HCT116 (cell line): ENCODE results near the gene DDX39A. TPM values are rescaled to one million over a fixed set of nuclear protein-coding genes. Genes with fewer than 3 reads are reported as not detected.

Experiments used
- ATAC-seq: fragments of 200-7000 bp; cut with Tn5 transposase; 2 replicates; pipeline ENCODE4 v1.9.1; 2020; ENCODE audit warnings: mild to moderate bottlenecking, moderate library complexity
- BruUV-seq: library from RNA; stranded (reverse); fragments of 400-500 nt; replicated peaks from 2 replicates; lab custom pipeline; 2021; lab: Mats Ljungman, UMichigan
- CTCF ChIA-PET: fragments of 300-600 bp; sonication (Branson Sonifier 250); formaldehyde crosslinking; loops from one replicate; lab custom pipeline; 2021; ENCODE audit warnings: antibody characterized with exemption; lab: Charles Lee
- POLR2A ChIA-PET: fragments of 300-600, 350-600 bp; sonication (Branson Sonifier 250); formaldehyde crosslinking; loops from one replicate; lab custom pipeline; 2021; ENCODE audit warnings: antibody characterized with exemption; lab: Charles Lee
- RAD21 ChIA-PET, 2 experiments: fragments of 300-600 bp; sonication (Branson Sonifier 250); formaldehyde crosslinking; loops; one replicate each; lab custom pipeline; 2023; ENCODE audit warnings: low total read pairs in 2 of 2; ENCODE audit not compliant: uncharacterized antibody in 2 of 2, unreplicated experiment in 2 of 2, low non-redundant PET in 1 of 2; lab: Charles Lee
- DNase-seq: peaks from one replicate; pipeline ENCODE4 v3.0.0-alpha.2; 2010; ENCODE audit warnings: low read depth, low spot score
- H2AFZ ChIP-seq: fragments of 200-600 bp; shearing (Covaris generic), sonication (generic); 2 replicates; pipeline ENCODE4 v1.6.1; 2017; ENCODE audit warnings: low read depth, mixed run types, mixed read lengths, antibody characterized with exemption, low read length; ENCODE audit not compliant: poor library complexity, severe bottlenecking
- H3K27ac ChIP-seq: 2 replicates; pipeline ENCODE4 v1.5.1; 2012; ENCODE audit warnings: low read depth, low read length
- H3K27me3 ChIP-seq: fragments of 200-600 bp; sonication (generic); 2 replicates; pipeline ENCODE4 v1.6.1; 2016; ENCODE audit warnings: mixed run types, low read length, mixed read lengths; ENCODE audit not compliant: insufficient read depth
- H3K36me3 ChIP-seq, 2 experiments: fragments of 200-500 bp in 1 of 2; fragments of 200-600 bp in 1 of 2; sonication (Bioruptor generic) in 1 of 2; sonication (generic) in 1 of 2; 2 replicates each; pipeline versions ENCODE4 v1.5.1 to v1.6.1; 2014 to 2016; ENCODE audit warnings: low read length in 2 of 2, inconsistent platforms in 1 of 2, mixed read lengths in 1 of 2, mixed run types in 1 of 2; ENCODE audit not compliant: insufficient read depth in 2 of 2, control insufficient read depth in 1 of 2
- H3K4me1 ChIP-seq, 2 experiments: fragments of 200-600 bp in 1 of 2; sonication (generic) in 1 of 2; 2 replicates each; pipeline versions ENCODE4 v1.5.1 to v1.6.1; 2012 to 2017; ENCODE audit warnings: low read length in 2 of 2, inconsistent platforms in 1 of 2, mild to moderate bottlenecking in 1 of 2, mixed read lengths in 1 of 2, mixed run types in 1 of 2, moderate library complexity in 1 of 2; ENCODE audit not compliant: insufficient read depth in 2 of 2, control insufficient read depth in 1 of 2
- H3K4me2 ChIP-seq: fragments of 200-600 bp; sonication (generic); 2 replicates; pipeline ENCODE4 v1.6.1; 2017; ENCODE audit warnings: mixed run types, low read length, mixed read lengths
- H3K4me3 ChIP-seq, 2 experiments: fragments of 200-600 bp in 1 of 2; sonication (generic) in 1 of 2; replicated peaks in 1 of 2; 2 replicates each; pipeline ENCODE4 v1.5.1; 2011 to 2016; ENCODE audit warnings: low read length in 2 of 2, control low read depth in 1 of 2, low read depth in 1 of 2, mild to moderate bottlenecking in 1 of 2, mixed read lengths in 1 of 2, mixed run types in 1 of 2
- H3K79me2 ChIP-seq: fragments of 200-600 bp; sonication (generic); 2 replicates; pipeline ENCODE4 v1.6.1; 2017; ENCODE audit warnings: mild to moderate bottlenecking, mixed run types, low read length, moderate library complexity, mixed read lengths; ENCODE audit not compliant: insufficient read depth
- H3K9ac ChIP-seq: fragments of 200-600 bp; sonication (generic); 2 replicates; pipeline ENCODE4 v1.6.1; 2016; ENCODE audit warnings: low read length, mixed read lengths
- H3K9me2 ChIP-seq: fragments of 200-600 bp; sonication (generic), shearing (Covaris generic); 2 replicates; pipeline ENCODE4 v1.6.1; 2017; ENCODE audit warnings: mixed run types, mild to moderate bottlenecking, moderate library complexity; ENCODE audit not compliant: insufficient read depth
- H3K9me3 ChIP-seq, 2 experiments: fragments of 200-500 bp in 1 of 2; fragments of 200-600 bp in 1 of 2; sonication (Bioruptor generic) in 1 of 2; sonication (generic) in 1 of 2; 2 replicates each; pipeline ENCODE4 v1.6.1; 2014 to 2017; ENCODE audit warnings: low read length in 2 of 2, mixed read lengths in 2 of 2, inconsistent platforms in 1 of 2, low read depth in 1 of 2, mild to moderate bottlenecking in 1 of 2, mixed run types in 1 of 2, moderate library complexity in 1 of 2; ENCODE audit not compliant: control insufficient read depth in 1 of 2, insufficient read depth in 1 of 2
- H4K20me1 ChIP-seq: fragments of 200-600 bp; sonication (generic), shearing (Covaris generic); 2 replicates; pipeline ENCODE4 v1.6.1; 2017; ENCODE audit warnings: mixed run types, mild to moderate bottlenecking, moderate library complexity; ENCODE audit not compliant: insufficient read depth
- CEBPB ChIP-seq: IDR thresholded peaks from 2 replicates; pipeline ENCODE4 v1.6.1; 2012; ENCODE audit warnings: low read depth
- CTCF ChIP-seq, 3 experiments: fragments of 200-600 bp in 1 of 3; sonication (generic) in 1 of 3; IDR thresholded peaks in 2 of 3; conservative IDR thresholded peaks in 1 of 3; 2 replicates each; pipeline ENCODE4 v1.5.1; 2012 to 2017; ENCODE audit warnings: low read depth in 2 of 3, low read length in 2 of 3, antibody characterized with exemption in 1 of 3, borderline replicate concordance in 1 of 3, control low read depth in 1 of 3, mild to moderate bottlenecking in 1 of 3, mixed read lengths in 1 of 3, mixed run types in 1 of 3, moderate library complexity in 1 of 3; ENCODE audit not compliant: insufficient read depth in 1 of 3
- ELF1 ChIP-seq: IDR thresholded peaks from 2 replicates; pipeline ENCODE4 v1.6.1; 2012; ENCODE audit warnings: low read depth, borderline replicate concordance
- EZH2phosphoT487 ChIP-seq: fragments of 200-600 bp; IDR thresholded peaks from 2 replicates; pipeline ENCODE4 v1.6.1; 2018; ENCODE audit warnings: antibody characterized with exemption, borderline replicate concordance
- FOSL1 ChIP-seq: IDR thresholded peaks from 2 replicates; pipeline ENCODE4 v1.6.1; 2012; ENCODE audit warnings: low read depth
- RAD21 ChIP-seq: IDR thresholded peaks from 2 replicates; pipeline ENCODE4 v1.6.1; 2012; ENCODE audit warnings: low read depth, mild to moderate bottlenecking
- SIN3A ChIP-seq: IDR thresholded peaks from 2 replicates; pipeline ENCODE4 v1.6.1; 2012; ENCODE audit warnings: low read depth
- SRF ChIP-seq: IDR thresholded peaks from 2 replicates; pipeline ENCODE4 v1.6.1; 2012; ENCODE audit warnings: low read depth
- ZBTB33 ChIP-seq: IDR thresholded peaks from 2 replicates; pipeline ENCODE4 v1.6.1; 2011; ENCODE audit warnings: mild to moderate bottlenecking, low read length, moderate library complexity; ENCODE audit not compliant: insufficient replicate concordance; ENCODE audit errors: extremely low read depth
- ZNF274 ChIP-seq: fragments of 200-500 bp; sonication (Bioruptor generic); IDR thresholded peaks from 2 replicates; pipeline ENCODE4 v1.6.1; 2014; ENCODE audit warnings: mild to moderate bottlenecking, low read depth, low read length, inconsistent platforms
- intact Hi-C: fragments of 100-400 bp; cut with micrococcal nuclease; formaldehyde crosslinking; loops from 2 replicates; pipeline ENCODE4 v1.10.0; 2022
- total RNA-seq: library from RNA; stranded (reverse); gene quantifications from one replicate; pipeline ENCODE4 v1.2.1, GENCODE V29; 2021; ENCODE audit not compliant: unreplicated experiment
- TF ChIP-seq, protein P1 (sequence below): IDR thresholded peaks from 2 replicates; pipeline ENCODE4 v1.6.1; 2012

The DDX39A gene
- total RNA-seq, 1 experiment from 2014 or later = 152 TPM

DNA sequence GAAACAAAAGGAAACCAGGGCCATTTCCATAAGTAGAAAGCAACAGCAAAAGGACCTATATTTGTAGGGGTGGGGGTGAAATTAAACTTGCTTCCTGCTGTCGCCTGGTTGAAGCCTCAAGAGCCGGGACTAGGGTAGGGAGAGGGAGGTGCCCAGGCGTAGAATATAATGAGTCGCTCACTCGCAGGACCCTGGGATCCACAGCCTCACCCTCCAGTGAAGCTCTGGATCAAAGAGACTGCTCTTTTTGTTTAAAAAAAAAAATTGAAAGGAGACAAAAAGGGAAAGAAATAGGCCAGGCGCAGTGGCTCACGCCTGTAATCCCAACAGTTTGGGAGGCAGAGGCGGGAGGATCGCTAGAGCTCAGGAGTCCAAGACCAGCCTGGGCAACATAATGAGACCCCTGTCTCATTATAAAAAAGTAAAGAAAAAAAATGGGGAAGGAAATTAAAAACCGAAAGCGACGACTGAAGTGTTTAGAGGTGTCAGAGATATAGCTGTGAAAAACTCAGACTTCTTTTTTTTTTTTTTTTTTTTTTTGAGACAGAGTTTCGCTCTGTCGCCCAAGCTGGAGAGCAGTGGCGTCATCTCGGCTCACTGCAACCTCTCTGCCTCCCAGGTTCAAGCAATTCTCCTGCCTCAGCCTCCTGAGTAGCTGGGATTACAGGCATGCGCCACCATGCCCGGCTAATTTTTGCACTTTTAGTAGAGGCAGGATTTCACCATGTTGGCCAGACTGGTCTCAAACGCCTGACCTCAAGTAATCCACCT is 48.8 kb downstream of the DDX39A start:
- Histone ChIP-seq H3K27ac (no peak overlapping the region), H3K9me2 (no peaks in the 10 kb centered on the region), H3K4me3 (no peak overlapping the region), H3K9me3 (no peaks in the 10 kb centered on the region), H3K27me3 (no peaks in the 10 kb centered on the region), H3K36me3 (no peaks in the 10 kb centered on the region), H3K9ac (no peak overlapping the region), H3K79me2 (no peaks in the 10 kb centered on the region), H3K4me1 (peaks cover 10 to 22% of the 10 kb centered on the region in 2 experiments), H4K20me1 (no peaks in the 10 kb centered on the region), H2AFZ (no peak overlapping the region), H3K4me2 (no peak overlapping the region)
- no peak for ATAC-seq
- TF ChIP-seq RAD21 (no peak), SIN3A (no peak), SRF (no peak), ELF1 (no peak), CEBPB (no peak), ZBTB33 (no peak), CTCF (IDR thresholded peaks at IDR 0.05 in 2 of 3, conservative IDR thresholded peaks at IDR 0.05 in 1 of 3; ENCODE audit: borderline replicate concordance in 1 of 3, insufficient read depth in 1 of 3, low read depth in 2 of 3, low read length in 2 of 3) (no peak), FOSL1 (no peak), ZNF274 (no peak), EZH2phosphoT487 (no peak)
- TF ChIP-seq, protein P1, sequence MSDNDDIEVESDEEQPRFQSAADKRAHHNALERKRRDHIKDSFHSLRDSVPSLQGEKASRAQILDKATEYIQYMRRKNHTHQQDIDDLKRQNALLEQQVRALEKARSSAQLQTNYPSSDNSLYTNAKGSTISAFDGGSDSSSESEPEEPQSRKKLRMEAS = no peak
- CTCF ChIA-PET = no interaction called here
- DNase-seq = no peak
- RAD21 ChIA-PET = no interaction called here
- no TSS peak for BruUV-seq
- intact Hi-C loops = no loop called here
- POLR2A ChIA-PET = interaction anchor here (1.0 kb wide), 1 partner anchor 10 kb away, joined by 3 read pairs; no protein-coding TSS in a partner anchor
